ENCODE measurements around the gene TXNL4A.

TXNL4A gene

GRCh38 chr18:79935098-79935480 lies 53.3 kb downstream of the TXNL4A start:
- DNase-seq (ENCODE audit: low spot score): no peak

- no peak for DNase-seq (ENCODE audit: low spot score)
Observed at GRCh38 chr18:79934311-79935097, 53.9 kb downstream of the TXNL4A start.

GRCh38 chr18:79933765-79934164 lies 54.6 kb downstream of the TXNL4A start:
- DNase-seq (ENCODE audit: low spot score): no peak

DNA sequence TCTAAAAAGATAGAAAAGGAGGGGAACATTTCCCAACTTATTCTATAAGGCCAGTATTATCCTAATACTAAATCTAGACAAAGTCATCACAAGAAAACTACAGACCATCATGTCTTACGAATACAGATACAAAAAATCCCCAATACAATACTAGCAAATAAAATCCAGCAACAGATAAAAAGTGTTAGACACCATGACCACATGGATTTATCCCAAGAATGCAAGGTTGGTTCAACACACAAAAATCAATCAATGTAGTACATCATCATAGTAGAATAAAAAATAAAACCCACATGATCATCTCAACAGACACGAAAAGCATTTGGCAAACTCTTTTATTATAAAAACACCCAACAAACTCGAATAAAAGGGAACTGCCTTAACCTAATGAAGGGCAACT lies 55.5 kb downstream of the TXNL4A start:
- no peak for DNase-seq (ENCODE audit: low spot score)

DNA sequence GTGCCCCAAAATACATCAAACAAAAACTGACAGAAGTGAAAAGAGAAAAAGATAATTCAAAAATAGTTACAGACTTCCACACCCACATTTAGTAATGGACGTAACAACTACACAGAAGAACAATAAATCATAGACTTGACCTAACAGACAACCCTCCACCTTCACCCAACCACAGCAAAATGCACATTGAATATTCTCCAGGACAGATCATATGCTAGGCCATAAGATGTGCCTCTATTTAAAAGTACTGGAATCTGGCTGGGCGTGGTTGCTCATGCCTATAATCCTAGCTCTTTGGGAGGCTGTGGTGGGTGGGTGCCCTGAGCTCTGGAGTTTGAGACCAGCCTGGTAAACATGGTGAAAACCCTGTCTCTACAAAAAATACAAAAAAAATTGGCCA lies 56.9 kb downstream of the TXNL4A start:
- no peak for DNase-seq (ENCODE audit: low spot score)

- no peak for DNase-seq (ENCODE audit: low spot score)
Observed at GRCh38 chr18:79930020-79930642, 58.2 kb downstream of the TXNL4A start.

- no peak for DNase-seq (ENCODE audit: low spot score)
Observed at GRCh38 chr18:79928563-79928960, 59.8 kb downstream of the TXNL4A start.

- no peak for DNase-seq (ENCODE audit: low spot score)
Observed at GRCh38 chr18:79927607-79928562, 60.5 kb downstream of the TXNL4A start.

DNA sequence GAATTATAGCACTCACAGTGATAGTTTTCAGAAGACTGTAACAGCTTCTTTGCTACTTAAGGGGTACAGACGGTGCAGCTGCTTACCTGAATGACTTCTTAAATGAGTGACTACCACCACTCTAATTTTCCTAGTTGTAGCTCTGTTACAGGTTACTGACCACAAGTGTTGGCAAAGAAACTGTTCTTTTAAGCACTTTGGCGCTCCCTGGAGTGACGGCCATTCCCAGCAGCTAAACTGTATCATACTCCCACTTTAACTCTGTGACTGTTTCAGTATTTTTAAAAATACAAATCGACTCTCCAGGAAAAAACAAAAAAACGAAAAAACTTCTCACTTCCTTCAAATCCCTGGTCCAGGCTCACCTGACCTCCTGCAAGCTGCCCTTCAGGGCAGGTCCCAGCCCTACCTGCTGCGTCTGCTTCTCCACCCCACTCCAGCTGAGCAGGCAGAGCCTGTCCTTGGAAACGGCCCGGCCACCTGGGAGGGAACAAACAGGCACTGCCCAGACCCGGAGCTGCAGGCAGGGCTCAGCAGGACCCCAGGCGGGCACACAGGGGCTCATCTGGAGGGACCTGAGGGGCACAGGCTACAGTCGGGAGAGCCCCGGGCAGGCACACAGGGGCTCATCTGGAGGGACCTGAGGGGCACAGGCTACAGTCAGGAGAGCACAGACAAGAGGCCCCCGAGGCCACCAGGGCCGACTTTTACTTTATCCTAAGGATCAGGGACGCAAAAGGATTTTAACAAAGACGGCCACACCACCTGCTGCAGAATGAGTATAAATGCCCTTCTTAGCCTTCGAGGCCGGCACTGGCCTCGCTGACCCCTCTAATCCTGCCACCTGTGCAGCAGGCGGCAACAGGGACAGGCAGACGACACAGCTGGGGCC lies 61.4 kb downstream of the TXNL4A start:
- no peak for DNase-seq (ENCODE audit: low spot score)

DNA sequence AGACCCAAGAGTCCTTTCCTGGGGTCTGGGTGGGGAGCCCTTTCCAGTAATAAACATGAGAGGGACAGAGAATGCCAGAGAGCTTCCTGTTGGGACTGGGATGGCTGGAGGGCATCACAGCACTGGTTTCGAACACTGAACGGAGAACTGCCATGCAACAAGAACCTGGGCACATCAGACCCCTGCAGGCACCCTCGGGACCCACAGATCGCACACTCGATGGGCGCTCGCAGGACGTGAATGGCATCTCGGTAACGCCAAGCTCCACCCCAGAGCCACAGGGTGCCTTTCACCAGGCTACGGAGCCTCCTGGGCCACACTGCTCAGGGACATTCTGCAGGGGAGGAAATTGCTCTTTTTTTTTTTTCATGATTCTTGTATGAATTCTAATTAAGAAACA lies 62.1 kb downstream of the TXNL4A start:
- DNase-seq (ENCODE audit: low spot score): no peak

- DNase-seq (ENCODE audit: low spot score): peak; percentile 26
Observed at GRCh38 chr18:79924814-79925731, 63.3 kb downstream of the TXNL4A start.

DNA sequence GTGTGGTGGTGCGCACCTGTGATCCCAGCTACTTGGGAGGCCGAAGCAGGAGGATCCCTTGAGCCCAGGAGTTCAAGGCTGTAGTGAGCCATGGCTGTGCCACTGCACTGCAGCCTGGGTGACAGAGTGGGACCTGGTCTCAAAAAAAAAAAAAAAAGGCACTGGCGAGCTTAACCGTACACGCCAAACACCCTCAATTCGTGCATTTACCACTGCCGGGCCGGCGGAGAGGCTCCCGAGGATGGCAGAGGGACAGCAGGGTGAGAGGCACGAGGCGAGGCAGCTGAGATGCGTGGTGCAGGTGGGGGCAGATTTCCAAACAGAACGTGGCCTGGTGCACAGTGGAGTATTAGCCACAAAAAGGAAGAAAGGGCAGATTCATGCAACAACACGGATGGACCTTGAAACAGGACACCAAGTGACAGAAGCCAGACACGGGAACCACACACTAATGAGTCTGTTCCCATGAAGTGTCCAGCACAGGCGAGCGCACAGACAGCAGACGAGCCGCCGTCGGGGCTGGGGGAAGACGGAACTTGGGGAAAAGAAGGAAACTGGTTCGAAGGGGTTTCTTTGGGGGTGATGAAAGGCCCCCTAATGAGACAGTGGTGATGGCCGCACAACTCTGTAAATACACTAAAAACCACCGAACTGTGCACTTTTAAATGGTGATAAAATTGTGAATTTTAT lies 64.3 kb downstream of the TXNL4A start:
- no peak for DNase-seq (ENCODE audit: low spot score)

- no peak for DNase-seq (ENCODE audit: low spot score)
Observed at GRCh38 chr18:79922971-79923411, 65.4 kb downstream of the TXNL4A start.

DNA sequence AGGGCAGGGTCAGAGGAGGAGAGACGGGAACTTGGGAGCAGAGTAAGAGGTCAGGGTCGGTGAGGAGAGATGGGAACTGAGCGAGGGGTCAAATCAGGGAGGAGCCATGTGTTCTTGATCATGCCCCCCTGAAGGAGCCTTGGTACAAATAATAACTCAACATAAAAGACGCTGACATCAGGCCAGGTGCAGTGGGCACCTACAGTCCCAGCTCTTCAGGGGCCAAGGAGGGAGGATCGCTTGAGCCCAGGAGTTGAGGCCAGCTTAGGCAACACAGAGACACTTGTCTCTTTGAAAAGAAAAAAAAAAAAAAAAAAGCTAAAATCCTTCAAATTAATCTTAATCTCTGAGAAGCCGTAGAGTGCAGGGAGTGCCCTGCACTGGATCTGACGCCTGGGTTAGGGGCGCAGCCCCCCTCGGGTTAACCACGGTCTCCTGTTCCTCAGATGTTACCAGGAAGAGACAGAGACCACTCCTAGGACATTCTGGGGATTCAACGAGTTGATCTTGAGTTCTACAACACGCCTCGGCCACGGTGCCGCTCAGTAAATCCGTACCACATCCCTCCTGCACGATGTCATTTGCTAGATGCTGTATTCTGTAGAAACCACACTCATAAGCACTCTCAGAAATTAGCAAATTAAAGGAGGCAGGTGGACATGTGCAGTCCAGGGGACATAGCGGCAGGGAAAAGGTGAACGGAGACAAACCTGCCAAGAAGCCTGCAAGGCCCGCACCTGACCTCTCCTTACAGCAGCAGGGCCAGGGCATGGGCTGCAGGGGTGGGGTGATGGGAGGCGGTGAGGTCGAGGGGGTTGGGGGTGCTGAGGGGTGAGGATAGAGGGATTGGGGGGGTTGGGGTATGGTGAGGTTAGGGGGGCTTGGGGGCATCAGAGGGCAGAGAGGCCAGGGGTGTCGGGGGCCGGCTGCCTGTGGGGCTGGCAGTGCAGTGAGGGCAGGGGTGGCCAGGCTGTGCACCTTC lies 66.1 kb downstream of the TXNL4A start:
- no peak for DNase-seq (ENCODE audit: low spot score)

All from pons (tissue), 1 donor.